GM11168 (cell line): ENCODE results near the gene PCDHA8.
"Not testable (repeated sequence)": the region's sequence is repeated elsewhere in the genome, so short reads cannot be mapped to it uniquely, and the experiment has no call there.

Experiments
- in situ Hi-C: fragments of 300-500 bp; cut with MboI; formaldehyde crosslinking; loops from one replicate; pipeline ENCODE4 v1.12.0; 2022; ENCODE audit warnings: low sequenced_read_pairs; ENCODE audit not compliant: unreplicated experiment

Gene PCDHA8

DNA sequence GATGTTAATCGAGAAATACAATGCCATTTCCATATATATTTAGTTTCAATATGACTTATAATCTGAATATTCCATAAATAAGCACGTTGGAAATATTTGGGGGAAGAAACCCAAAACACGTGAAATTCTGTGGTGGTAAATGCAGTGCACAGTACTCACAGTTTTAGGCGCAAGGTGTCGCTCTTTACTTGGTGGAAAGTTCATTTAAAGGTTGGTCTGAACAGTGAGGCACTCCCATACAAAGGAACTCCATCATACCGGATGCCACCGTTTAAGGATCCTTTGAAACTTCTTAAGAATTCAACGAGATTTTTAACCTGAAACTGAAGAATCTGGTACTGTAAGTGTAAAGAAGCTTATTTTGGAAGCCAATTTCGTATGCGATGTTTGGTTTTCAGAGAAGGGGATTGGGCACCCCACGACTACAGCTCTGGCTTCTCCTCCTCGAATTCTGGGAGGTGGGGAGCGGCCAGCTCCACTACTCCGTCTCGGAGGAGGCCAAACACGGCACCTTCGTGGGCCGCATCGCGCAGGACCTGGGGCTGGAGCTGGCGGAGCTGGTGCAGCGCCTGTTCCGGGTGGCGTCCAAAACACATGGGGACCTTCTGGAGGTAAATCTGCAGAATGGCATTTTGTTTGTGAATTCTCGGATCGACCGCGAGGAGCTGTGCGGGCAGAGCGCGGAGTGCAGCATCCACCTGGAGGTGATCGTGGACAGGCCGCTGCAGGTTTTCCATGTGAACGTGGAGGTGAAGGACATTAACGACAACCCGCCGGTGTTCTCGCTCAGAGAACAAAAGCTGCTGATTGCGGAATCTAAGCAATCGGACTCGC is 28.0 kb downstream of the PCDHA8 start, which contains the start of gene PCDHA11:
Gene PCDHA11, plus strand, starts transcription at position 237 of the 834 bp plus-strand sequence. Its CDS starts 147 bp downstream, at position 384.
- in situ Hi-C loops: no loop called here

DNA sequence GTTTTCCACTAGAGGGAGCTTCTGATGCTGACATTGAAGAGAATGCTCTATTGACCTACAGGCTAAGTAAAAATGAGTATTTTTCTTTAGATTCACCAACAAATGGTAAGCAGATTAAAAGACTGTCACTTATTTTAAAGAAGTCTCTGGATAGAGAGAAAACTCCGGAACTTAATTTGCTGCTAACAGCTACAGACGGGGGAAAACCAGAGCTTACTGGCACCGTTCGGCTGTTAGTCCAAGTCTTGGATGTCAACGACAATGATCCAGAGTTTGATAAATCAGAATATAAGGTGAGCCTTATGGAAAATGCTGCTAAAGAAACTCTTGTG is 28.5 kb downstream of the PCDHA8 start:
- in situ Hi-C loops: no loop called here

GRCh38 chr5:140870221-140871201 is 29.5 kb downstream of the PCDHA8 start:
- in situ Hi-C loops: no loop called here

DNA sequence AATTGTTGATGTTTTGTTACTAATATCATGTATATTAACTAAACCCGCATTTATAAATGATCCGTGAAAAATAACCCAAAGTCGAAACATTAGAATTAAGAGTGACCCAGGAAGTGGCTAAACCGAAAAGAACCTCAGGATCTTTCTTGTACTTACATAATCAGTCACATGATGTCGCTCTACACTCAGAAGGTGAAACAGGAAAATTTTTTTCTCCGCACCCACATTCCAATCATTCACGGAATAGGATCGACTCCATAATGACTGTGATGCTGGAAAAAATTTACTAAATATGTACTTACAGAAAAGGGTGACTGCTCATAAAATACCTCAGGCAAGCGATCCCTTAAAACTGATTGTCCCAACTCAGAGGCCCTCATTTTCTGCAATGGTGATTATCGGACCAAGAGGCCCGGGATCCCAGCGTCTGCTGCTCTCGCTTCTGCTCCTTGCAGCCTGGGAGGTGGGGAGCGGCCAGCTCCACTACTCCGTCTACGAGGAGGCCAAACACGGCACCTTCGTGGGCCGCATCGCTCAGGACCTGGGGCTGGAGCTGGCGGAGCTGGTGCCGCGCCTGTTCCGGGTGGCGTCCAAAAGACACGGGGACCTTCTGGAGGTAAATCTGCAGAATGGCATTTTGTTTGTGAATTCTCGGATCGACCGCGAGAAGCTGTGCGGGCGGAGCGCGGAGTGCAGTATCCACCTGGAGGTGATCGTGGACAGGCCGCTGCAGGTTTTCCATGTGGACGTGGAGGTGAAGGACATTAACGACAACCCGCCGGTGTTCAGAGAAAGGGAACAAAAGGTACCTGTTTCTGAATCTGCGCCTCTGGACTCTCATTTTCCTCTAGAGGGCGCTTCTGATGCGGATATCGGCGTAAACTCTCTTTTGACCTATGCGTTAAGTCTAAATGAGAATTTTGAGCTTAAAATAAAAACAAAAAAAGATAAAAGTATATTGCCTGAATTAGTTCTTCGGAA is 34.4 kb downstream of the PCDHA8 start, which contains the start of gene PCDHA12:
Gene PCDHA12, plus strand, starts transcription at position 224 of the 981 bp plus-strand sequence. Its CDS starts 165 bp downstream, at position 389.
- in situ Hi-C loops: no loop called here

DNA sequence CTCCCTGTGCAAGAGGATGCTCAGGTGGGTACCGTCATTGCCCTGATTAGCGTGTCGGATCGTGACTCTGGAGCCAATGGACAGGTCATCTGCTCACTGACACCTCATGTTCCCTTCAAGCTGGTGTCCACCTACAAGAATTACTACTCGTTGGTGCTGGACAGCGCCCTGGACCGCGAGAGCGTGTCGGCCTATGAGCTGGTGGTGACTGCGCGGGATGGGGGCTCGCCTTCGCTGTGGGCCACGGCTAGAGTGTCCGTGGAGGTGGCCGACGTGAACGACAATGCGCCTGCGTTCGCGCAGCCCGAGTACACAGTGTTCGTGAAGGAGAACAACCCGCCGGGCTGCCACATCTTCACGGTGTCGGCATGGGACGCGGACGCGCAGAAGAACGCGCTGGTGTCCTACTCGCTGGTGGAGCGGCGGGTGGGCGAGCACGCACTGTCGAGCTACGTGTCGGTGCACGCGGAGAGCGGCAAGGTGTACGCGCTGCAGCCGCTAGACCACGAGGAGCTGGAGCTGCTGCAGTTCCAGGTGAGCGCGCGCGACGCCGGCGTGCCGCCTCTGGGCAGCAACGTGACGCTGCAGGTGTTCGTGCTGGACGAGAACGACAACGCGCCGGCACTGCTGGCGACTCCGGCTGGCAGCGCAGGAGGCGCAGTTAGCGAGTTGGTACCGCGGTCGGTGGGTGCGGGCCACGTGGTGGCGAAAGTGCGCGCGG is 35.7 kb downstream of the PCDHA8 start:
- in situ Hi-C loops: not testable (repeated sequence)

DNA sequence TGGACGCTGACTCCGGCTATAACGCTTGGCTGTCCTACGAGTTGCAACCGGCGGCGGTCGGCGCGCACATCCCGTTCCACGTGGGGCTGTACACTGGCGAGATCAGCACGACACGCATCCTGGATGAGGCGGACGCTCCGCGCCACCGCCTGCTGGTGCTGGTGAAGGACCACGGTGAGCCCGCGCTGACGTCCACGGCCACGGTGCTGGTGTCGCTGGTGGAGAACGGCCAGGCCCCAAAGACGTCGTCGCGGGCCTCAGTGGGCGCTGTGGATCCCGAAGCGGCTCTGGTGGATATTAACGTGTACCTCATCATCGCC is 36.2 kb downstream of the PCDHA8 start:
- in situ Hi-C loops: no loop called here

GRCh38 chr5:140881889-140882590 is 41.1 kb downstream of the PCDHA8 start, which contains the start of gene PCDHA13:
Gene PCDHA13 (plus strand): TSS chr5:140882124. CDS start chr5:140882269, 145 bp downstream.
- in situ Hi-C loops: no loop called here

DNA sequence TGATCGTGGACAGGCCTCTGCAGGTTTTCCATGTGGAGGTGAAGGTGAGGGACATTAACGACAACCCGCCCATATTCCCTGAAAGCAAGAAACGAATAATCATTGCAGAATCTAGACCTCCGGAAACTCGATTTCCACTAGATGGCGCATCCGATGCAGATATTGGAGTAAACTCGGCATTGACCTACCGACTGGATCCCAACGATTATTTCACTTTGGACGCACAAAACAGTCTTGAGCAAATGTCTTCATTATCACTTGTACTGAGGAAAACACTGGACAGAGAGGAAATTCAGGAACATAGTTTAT is 41.6 kb downstream of the PCDHA8 start:
- in situ Hi-C loops: no loop called here

- in situ Hi-C loops: no loop called here
Observed at GRCh38 chr5:140883373-140883772, 42.4 kb downstream of the PCDHA8 start.

- in situ Hi-C loops: no loop called here
Observed at GRCh38 chr5:140883927-140884697, 43.1 kb downstream of the PCDHA8 start.
